ENCODE results near the gene PDP2.

DNA sequence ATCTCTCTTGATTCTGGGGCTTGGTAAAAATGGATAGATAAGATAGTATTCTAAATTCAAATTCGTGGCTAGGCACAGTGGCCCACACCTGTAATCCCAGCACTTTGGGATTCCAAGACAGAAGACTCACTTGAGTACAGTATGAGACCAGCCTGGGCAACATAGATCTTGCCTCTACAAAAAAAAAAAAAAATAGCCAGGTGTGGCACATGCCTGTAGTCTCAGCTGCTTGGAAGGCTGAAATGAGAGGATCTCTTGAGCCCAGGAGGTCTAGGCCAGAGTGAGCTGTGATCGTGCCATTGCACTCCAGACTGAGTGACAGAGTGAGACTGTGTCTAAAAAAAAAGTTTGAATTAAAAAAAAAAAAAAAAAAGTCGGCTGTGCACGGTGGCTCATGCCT lies 9.3 kb downstream of the PDP2 start:
- TF ChIP-seq POLR2A (IDR thresholded peaks at IDR 0.05), result no peak
- no peak for TF ChIP-seq CTCF (IDR thresholded peaks at IDR 0.05)
